ENCODE measurements around the gene BORCS5.
"Not testable (repeated sequence)": the region's sequence is repeated elsewhere in the genome, so short reads cannot be mapped to it uniquely, and the experiment has no call there.

BORCS5 gene

DNA sequence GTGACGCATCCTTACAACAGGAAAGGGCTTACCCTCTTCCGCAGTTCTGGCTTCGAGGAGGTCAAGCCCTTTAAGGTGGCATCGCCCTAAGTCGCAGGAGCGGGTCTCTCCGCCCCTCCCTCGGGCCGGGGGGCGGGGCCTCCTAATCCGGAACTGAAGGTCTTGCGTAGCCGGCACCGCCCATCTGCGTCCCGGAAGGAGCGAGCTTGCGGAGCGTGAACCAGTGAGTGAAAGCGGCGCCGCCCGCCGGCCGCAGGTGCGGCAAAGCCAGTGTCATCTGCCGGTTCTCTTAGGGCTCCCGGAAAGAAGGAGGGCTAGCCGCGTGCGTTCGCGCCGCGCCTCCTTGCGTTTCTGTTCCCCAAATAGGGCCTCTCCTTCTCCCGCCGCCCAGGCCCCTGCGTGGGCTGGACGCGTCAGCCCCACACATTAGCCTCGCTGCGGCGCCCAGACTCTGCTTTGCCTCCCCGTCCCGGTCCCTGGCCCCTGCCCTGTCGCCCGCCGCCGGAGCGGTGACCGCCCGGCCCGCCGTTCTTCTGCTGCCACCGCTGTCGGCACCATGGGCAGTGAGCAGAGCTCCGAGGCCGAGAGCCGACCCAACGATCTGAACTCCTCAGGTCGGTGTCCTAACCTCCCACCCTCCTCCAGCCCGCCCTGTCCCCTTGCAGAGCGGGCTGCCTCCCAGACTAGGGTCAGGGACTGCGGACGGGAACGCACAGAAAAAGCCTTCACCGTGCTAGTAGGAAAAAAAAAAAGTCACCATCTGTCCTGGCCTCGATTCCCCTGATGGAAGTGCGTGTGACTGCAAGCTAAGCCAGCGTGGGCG lies at the start of gene BORCS5:
BORCS5 (plus strand) TSS at position 183 of the 823 bp plus-strand sequence; CDS start at position 557, 374 bp downstream.
- peak; percentile 98 for DNase-seq

DNA sequence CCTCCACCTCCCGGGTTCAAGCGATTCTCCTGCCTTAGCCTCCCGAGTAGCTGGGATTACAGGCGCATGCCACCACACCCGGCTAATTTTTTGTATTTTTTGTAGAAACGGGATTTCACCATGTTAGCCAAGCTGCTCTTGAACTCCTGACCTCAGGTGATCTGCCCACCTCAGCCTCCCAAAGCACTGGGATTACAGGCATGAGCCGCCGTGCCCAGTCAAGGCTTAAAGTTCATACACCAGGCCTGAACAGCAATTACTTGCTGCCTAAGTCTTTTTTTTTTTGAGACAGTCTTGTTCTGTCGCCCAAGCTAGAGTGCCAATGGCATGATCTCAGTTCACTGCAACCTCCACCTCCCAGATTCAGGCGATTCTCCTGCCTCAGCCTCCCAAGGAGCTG lies 46.2 kb upstream of the BORCS5 start:
- DNase-seq, result not testable (repeated sequence)

DNA sequence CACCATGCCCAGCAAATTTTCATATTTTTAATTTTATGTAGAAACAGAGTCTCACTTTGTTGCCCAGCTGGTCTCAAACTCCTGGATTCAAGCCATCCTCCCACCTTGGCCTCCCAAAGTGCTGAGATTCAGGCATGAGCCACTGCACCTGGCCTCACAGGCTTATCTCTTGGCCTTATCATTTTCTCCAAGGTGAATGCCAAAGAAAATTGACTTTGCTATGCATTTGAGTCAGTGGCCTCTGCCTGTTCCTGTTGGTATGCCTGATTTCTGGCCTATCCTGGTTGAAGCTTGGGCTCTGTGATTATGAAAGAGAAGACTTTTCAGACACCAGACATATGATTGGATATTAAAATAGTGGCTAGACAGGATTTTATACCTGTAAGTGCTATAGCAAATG lies 41.0 kb upstream of the BORCS5 start:
- no peak for DNase-seq

DNA sequence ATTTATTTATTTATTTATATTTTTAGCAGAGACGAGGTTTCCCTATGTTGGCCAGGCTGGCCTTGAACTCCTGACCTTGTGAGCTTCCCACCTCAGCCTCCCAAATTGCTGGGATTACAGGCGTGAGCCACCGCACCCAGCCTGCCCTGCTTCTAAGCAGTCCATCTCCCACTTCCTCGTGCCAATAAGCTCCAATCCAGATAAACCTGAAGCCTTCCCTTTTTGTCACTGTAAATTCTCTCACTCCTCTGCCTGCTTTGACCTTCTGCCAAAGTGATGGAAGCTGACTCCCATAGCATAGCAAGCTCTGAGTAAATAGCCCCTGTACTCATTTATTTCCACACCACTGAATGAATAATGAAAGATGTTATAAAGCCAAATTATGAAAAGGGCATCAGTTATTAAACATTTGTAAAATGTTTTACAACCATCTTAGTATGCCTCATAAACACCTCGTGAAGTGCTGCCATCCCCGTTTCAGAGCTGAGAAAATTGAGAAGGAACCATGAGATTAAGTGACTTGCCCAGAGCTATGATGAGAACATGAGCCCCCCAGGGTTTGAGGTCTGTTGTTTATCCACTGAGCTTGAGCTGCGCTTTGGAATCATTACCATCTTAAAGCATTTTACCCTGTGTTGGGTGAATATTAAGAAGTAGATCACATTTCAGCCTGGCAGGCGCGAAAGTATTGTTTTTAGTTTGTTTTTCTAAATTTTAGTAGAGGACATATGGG lies 37.3 kb upstream of the BORCS5 start:
- no peak for DNase-seq

DNA sequence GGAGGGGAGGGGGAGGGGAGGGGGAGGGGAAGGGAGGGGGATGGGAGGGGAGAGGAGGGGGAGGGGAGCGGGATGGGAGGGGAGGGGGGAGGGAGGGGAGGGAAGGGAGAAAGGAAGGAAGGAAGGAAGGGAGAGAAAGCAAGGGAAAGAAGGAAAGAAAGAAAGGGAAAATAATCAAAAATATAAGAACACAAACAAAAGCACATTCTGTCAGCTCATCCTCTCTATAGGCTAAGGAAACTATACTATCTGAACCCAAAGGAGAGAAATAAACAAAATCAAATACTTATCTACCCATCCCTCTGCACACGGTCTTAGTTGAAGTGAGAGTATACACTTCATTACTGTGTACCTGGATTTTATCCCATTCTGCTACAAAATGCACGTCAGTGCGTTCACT lies 33.8 kb upstream of the BORCS5 start:
- DNase-seq, result no peak

DNA sequence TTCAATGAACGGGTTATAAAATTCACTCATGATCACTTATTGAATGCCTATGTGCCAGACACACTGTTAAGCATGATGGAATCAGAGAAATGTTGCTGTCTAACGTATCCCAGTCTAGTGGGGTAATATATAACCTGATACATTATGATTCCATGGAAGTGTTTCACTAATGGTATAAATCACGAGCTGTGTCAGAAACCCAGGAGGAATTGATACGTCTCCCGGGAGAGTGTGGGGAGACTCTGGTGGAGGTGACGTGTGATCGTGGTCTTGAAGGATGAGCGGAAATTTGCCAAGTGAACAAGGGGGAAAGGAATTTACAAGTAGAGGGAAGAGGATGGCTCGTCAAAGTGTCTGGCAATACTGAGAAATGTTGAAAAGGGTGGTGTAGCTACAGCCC lies 33.3 kb upstream of the BORCS5 start:
- DNase-seq, result no peak

DNA sequence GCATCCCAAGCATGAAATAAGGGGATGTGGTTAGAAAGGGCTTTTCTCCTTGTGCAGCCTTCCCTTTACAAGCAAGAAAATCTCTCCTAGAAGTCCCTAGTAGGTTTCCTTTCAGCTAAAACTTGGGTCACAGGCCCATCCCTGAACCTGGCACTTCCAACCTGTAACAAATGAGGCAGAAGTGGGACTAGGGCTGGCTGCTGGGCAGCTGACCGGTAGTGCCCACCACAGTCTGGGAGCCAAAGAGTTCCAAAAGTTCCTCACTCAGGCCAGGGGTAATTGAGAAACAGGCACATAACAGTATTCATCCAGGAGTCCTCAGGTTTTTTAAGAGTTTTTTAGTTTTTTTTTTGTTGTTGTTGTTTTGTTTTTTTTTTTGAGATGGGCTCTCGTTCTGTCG lies 30.6 kb upstream of the BORCS5 start:
- DNase-seq, result no peak

DNA sequence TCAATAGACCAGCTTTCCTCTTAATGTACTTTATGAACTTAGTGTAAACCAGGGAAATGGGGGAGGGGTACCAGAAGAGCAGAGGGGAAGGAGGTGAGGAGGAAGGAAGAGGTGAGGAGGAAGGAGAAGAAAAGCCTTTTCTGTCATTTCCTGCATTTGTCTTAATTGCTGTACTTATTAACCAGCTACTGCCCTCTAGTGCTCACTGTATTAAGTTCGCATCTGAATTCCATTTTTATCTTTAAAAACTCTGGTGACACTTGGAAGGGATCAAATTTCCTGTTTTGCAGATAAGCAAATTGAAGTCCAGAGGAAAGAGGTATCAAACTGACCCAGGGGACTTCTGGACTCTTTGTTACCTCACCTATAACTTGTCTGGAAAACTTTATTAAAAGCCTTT lies 29.1 kb upstream of the BORCS5 start:
- peak; percentile 49 for DNase-seq

DNA sequence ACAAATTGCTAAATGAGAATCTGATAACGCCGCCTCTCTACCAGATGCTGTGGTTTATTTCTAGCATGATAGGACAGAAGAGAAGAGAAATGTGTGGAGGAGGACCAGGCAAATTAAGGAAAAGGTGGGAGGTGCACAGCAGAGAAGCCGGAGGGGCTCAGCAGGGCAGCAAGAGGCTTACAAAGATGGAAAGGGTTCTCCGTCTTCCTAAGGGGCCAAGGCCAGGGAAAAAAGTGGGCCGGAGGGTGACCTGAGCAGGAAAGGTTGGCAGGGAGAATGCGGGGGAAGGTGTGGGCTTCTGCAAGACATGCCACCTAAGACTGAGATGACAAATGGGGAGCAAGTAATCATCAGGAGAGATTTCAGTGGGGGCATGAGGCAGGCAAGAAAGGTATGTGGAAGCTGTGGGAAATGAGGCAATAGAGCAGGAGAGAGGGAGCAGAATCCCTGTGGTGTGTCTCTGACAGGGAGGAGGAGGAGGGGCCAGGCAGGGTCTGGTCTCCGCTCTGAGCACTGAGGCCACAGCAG lies 25.6 kb upstream of the BORCS5 start:
- DNase-seq, result no peak

DNA sequence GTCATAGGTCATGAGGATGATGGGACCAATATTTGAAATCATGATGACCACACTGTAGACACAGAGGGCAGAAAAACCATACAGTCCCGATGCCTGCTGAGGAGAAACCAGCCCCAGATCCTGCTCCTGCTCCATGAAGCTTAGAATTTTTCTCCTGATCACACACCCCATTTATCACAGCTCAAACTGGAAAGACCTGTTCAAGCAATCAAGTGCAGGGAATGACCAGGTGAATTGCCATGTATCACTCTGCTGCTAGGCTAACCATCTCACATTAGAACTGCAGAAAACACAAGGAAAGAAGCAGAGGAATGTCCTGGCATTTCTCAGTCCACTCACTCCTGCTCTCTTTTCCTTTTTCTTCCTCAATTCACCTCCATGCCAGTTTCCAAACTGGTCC lies 25.0 kb upstream of the BORCS5 start:
- DNase-seq, result no peak

DNA sequence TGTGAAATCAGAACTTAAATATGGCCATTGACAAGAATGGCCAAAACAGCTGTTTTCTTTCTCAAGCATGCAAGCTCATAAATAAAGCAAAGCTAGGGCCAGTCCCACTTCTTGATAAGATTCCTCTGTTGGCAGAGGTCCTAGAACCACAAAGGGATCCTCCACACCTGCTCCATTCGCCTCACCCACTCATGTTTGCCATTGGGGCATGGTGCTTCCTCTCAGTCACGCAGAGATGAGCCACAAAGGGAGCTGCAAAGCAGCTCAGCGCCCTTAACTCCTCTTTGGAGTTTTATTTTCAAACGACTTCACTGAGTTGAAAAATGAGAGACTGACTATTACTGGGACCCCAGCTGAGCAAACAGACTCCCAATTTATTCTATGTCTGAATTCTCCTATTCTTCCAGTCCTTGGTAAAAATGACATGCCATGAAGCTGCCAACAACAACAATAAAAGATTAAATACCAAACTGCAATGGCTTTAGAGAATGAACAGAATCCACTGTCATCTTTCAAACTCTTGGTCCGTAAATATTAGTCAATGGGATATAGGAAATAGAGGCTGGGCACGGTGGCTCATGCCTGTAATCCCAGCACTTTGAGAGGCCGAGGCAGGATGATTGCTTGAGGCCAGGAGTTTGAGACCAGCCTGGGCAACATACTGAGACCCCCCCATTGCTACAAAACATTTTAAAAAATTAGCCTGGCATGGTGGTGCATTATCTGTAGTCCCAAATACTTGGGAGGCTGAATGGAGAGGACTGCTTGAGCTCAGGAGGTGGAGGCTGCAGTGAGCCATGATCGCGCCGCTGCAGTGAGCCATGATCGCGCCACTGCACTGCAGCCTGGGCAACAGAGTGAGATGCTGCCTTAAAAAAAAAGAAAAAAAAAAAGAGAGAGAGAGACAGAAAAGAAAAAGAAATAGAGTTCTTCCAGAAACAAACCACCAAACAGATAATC lies 23.2 kb upstream of the BORCS5 start:
- DNase-seq, result peak; percentile 92

DNA sequence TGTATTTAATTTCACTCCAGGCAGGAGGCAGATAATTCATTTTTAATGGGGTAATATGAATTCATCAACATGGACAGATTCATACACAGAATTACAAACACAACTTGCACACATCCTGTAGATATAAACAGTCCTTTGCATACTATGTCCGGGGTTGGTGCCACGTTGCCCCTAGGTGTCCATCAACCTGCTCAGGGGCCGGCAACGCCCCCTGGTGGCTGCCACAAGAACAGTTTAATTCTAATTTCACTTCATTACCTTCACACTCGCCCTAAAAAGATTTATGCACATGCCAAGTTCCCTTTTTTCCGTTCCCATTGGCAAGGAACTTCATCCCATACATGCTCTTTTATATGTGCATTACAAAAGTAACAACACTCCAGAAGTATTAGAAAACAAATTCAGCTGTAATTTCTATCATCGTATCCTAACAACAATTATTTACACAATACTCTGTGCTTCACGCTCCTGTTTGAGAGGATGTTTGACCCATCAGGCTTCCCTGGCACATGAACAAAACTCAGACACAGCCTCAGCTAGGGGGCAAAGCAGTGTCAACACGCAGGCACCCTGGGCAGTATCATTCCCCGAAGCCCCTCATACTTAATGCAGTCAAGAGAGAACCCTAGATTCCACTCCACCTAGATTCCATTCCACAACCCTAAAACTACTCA lies 22.4 kb upstream of the BORCS5 start:
- DNase-seq, result peak; percentile 49

DNA sequence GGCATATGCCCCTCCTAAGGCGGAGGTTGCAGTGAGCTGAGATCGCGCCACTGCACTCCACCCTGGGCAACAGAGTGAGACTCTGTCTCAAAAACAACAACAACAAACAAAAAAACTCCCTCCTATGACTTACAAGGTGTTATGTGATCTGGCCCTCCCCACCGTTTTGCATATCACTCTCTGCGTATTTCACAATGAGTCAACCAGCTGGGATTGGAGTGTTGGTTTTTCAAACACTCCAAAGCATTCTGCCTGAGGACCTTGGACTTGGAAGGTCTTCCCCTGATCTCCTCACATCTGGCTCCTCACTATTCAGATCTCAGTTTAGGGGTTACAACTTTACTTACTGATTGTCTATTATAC lies 20.8 kb upstream of the BORCS5 start:
- no peak for DNase-seq

DNA sequence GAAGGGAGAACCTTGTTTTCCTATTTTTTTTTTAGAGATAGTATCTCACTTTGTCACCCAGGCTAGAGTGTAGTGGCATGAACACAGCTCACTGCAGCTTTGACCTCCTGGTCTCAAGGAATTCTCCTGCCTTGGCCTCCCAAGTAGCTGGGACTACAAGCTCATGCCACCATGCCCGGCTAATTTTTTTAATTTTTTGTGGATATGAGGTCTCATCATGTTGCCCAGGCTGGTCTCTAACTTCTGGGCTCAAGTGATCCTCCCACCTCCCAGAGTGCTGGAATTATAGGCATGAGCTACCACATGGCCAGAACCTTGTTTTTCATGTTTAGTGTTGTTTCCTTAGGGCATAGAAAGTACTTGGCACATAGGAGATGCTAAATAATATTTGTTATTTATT lies 20.4 kb upstream of the BORCS5 start:
- no peak for DNase-seq

DNA sequence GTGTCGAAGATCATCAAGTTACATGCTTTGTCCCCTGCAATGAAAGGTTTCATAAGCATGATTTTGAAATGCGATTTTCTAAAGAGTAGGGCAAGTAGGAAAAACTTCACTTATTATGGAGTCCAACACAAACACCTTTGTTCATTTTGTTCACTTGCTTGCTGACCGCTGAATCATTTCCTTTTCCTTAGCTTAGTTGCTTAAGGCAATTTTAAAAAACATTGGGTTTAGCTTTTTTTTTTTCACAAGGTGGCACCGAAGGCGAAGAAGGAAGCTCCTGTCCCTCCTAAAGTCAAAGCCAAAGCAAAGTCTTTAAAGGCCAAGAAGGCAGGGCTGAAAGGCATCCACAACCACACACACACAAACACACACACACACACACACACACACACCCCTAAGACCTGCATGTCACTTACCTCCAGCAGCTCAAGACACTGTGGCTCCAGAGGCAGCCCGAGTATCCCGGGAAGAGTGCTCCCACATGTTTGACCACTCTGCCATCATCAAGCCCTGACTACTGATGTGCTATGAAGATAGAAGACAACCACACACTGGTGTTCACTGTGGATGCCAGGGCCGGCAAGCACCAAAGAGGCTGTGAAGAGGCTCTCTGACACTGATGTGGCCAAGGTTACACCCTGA lies 18.2 kb upstream of the BORCS5 start:
- DNase-seq, result no peak

DNA sequence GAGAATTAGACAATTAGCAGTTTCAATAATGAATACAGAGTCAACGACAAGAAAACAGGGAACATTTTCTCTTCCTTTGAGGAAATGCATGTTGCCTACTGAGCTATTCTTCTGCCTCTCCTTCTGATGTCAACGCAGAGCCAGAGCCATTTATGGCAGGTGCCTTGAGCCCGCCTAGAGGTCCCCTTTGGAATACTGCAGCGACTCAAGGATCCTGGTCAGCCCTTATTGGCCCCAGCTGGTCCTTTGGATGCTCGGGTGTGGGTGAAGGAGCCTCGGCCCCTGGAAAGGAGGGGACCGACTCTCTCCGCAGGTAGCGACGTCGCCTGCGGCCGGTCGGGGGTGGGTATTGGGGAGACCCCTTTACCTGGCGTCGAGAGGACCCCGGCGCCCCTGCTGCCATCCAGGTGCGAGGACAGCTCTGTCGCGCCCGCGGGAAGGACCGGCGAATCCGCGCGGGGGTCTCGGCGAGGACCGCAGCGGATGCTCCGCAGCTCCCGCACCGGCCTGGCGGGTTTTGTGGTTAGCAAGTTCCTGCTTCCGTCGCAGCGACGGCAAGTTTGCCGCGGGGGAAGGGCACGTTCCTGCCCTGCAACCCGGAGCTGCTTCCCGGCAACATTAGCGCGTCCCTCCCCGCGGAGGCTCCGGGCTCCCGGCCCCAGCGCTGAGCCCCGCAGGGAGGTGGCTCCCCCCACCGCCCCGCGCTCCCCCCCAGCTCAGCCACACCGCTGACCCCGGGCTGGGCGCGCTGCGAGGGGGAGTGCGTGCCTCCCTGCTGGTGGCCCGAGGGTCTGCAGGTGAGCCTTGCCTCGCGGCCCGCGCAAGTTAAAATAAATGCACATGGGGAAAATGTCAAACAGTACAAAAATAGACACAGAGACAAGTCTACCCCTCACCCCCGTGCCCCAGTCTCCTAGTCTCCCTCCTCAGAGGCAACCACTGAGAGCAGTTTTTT lies 6.9 kb upstream of the BORCS5 start, which contains the start of gene MANSC1:
MANSC1 (minus strand) TSS at position 532 of the 955 bp plus-strand sequence. CDS start 6,928 bp downstream, outside the sequence.
- DNase-seq, result peak; percentile 68

DNA sequence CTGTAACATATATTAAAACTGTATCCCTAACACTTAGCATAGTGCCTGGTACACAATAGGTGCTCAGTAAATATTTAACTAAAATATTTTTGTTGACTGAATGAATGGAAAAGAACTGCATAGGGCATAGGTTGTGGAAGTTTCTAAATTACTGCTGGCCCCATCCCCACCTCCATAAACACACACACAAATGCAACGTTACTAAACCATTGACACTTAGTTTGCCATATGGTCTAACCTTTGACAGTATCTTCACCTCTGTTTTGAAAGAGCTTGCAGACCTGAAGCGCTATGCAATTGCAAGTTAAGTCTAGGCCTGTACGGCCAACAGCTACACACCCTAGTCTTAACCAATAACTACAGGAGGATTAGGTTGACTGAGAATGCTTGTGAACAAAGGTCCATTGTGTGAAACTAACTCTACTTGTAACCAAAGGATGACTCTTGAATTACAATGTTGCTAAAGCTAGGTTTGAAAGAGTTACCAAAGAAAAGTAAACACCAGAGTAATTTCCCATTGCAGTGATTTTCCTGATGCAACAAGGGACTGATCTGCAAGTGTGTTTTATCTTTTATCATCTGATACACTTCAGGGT lies 5.9 kb upstream of the BORCS5 start:
- DNase-seq, result no peak

DNA sequence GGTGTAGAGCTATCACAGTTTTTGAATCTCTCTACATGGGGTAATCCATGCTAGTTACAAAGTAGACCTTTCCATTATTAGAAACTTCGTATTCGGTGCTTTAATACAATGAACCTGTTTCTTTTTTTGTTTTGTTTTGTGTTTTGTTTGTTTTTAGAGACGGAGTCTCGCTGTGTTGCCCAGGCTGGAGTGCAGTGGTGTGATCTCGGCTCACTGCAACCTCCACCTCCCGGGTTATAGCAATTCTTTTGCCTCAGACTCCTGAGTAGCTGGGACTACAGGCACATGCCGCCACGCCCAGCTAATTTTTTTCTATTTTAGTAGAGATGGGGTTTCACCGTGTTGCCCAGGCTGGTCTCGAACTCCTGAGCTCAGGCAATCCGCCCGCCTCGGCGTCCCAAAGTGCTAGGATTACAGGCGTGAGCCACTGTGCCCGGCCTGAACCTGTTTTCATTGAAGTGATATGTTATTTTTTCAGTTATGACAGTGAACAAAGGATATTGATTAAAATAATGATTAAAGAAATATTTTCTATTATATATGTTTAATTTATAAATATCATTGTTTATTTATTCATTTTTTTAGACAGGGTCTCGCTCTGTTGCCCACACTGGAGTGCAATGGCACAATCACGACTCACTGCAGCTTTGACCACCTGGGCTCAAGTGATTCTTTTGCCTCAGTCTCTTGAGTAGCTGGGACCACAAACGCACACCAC lies 5.3 kb upstream of the BORCS5 start:
- DNase-seq, result not testable (repeated sequence)

DNA sequence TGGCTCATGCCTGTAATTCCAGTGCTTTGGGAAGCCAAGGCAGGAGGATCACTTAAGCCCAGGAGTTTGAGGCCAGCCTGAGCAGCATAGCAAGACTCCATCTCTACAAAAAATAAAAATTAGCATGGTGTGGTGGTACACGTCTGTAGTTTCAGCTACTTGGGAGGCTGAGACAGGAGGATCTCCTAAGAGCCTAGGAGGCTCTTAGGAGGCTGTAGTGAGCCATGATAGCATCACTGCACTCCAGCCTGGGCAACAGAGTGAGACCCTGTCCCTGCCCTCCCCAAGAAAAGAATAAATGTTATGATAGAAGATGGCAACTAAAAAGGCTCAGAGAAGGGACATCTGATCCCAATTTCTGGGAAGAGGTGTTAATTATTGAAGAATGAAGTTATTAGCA lies 3.6 kb upstream of the BORCS5 start:
- DNase-seq, result no peak

All from NCI-H1105 (cell line).